WI38 (cell line): ENCODE results near the gene PCED1B.
"Not testable (repeated sequence)": the region's sequence is repeated elsewhere in the genome, so short reads cannot be mapped to it uniquely, and the experiment has no call there.

Experiments used
- H3K4me3 ChIP-seq: 2 replicates; pipeline ENCODE4 v1.5.1; 2011; ENCODE audit warnings: low read depth, mild to moderate bottlenecking, control low read depth, low read length
- TF ChIP-seq, protein P1 (sequence below): IDR thresholded peaks from 2 replicates; pipeline ENCODE4 v1.5.1; 2012; ENCODE audit warnings: low read depth, mild to moderate bottlenecking, control low read depth, low read length

Gene PCED1B

GRCh38 chr12:47213396-47213795, 134.0 kb downstream of the PCED1B start:
- TF ChIP-seq, protein P1, sequence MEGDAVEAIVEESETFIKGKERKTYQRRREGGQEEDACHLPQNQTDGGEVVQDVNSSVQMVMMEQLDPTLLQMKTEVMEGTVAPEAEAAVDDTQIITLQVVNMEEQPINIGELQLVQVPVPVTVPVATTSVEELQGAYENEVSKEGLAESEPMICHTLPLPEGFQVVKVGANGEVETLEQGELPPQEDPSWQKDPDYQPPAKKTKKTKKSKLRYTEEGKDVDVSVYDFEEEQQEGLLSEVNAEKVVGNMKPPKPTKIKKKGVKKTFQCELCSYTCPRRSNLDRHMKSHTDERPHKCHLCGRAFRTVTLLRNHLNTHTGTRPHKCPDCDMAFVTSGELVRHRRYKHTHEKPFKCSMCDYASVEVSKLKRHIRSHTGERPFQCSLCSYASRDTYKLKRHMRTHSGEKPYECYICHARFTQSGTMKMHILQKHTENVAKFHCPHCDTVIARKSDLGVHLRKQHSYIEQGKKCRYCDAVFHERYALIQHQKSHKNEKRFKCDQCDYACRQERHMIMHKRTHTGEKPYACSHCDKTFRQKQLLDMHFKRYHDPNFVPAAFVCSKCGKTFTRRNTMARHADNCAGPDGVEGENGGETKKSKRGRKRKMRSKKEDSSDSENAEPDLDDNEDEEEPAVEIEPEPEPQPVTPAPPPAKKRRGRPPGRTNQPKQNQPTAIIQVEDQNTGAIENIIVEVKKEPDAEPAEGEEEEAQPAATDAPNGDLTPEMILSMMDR = no peak
- H3K4me3 ChIP-seq = no peak overlapping the region

GRCh38 chr12:47214001-47214619, 134.7 kb downstream of the PCED1B start:
- no peak overlapping the region for H3K4me3 ChIP-seq
- TF ChIP-seq, protein P1 = no peak

DNA sequence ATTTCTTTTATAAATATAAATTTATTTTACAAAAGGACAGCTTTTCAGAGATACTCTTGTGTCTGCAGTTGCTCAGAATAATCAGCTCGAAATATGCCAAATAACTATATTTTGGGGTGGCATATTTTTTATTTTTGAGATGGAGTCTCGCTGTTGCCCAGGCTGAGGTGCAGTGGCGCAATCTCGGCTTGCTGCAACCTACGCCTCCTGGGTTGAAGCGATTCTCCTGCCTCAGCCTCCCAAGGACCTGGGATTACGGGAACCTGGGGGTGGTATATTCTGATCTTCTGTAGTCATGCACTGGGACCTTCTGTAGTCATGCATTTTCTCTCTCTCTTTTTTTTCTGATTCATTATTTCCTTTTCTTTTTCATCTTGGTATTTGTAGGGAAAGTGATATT, 135.3 kb downstream of the PCED1B start:
- TF ChIP-seq, protein P1 = no peak
- no peak overlapping the region for H3K4me3 ChIP-seq

- H3K4me3 ChIP-seq = no peak overlapping the region
- TF ChIP-seq, protein P1 = no peak
Measured at GRCh38 chr12:47216150-47216677, 136.8 kb downstream of the PCED1B start.

- H3K4me3 ChIP-seq = not testable (repeated sequence)
Measured at GRCh38 chr12:47217595-47217869, 138.1 kb downstream of the PCED1B start.

- TF ChIP-seq, protein P1 = no peak
- H3K4me3 ChIP-seq = no peak overlapping the region
Measured at GRCh38 chr12:47218191-47218654, 138.8 kb downstream of the PCED1B start.

- no peak overlapping the region for H3K4me3 ChIP-seq
Measured at GRCh38 chr12:47219243-47219642, 139.8 kb downstream of the PCED1B start.

More at GRCh38 chr12:47219243-47219642, 139.8 kb downstream of the PCED1B start:
- TF ChIP-seq, protein P1 = no peak
